Suppressor macrophage (primary cell): ENCODE measurements around the gene TOX3.

Experiments
- DNase-seq, 4 experiments: peaks; one replicate each; pipeline ENCODE4 v3.0.0-alpha.2; 2020 to 2022
- total RNA-seq, 17 experiments: gene quantifications; one replicate each; lab custom pipeline; 2026; ENCODE audit warnings: mixed read lengths in 6 of 17, inconsistent platforms in 3 of 17; lab: John Stamatoyannopoulos, UW

Gene TOX3
- total RNA-seq, result 0 to 2.9 (median 0) reads per million in 17 experiments

GRCh38 chr16:52547004-52547833, at the start of gene TOX3:
Gene TOX3, minus strand, starts transcription at chr16:52547143. Its CDS starts 420 bp downstream, at chr16:52546723.
- DNase-seq, result no peak

- no peak for DNase-seq
These were observed 45.8 kb upstream of the TOX3 start for GRCh38 chr16:52592778-52593177.

- no peak for DNase-seq
These were observed 45.1 kb upstream of the TOX3 start for GRCh38 chr16:52591934-52592592.

GRCh38 chr16:52591471-52591870, 44.5 kb upstream of the TOX3 start:
- DNase-seq, result no peak

GRCh38 chr16:52586159-52586558, 39.2 kb upstream of the TOX3 start:
- no peak for DNase-seq

GRCh38 chr16:52584354-52585320, 37.7 kb upstream of the TOX3 start:
- no peak for DNase-seq

- DNase-seq, result no peak
These were observed 34.6 kb upstream of the TOX3 start for GRCh38 chr16:52581530-52581929.

GRCh38 chr16:52580488-52580887, 33.5 kb upstream of the TOX3 start:
- no peak for DNase-seq

- no peak for DNase-seq
These were observed 32.0 kb upstream of the TOX3 start for GRCh38 chr16:52578829-52579498.

GRCh38 chr16:52578007-52578828, 31.3 kb upstream of the TOX3 start:
- DNase-seq, result no peak

- DNase-seq, result no peak
These were observed 30.3 kb upstream of the TOX3 start for GRCh38 chr16:52577130-52577706.

GRCh38 chr16:52573365-52574299, 26.7 kb upstream of the TOX3 start:
- DNase-seq, result peak in 1 of 4 experiments; percentile 7

GRCh38 chr16:52572656-52573055, 25.7 kb upstream of the TOX3 start:
- DNase-seq, result no peak

- no peak for DNase-seq
These were observed 23.6 kb upstream of the TOX3 start for GRCh38 chr16:52570495-52571091.

- no peak for DNase-seq
These were observed 22.8 kb upstream of the TOX3 start for GRCh38 chr16:52569701-52570100.

- no peak for DNase-seq
These were observed 22.2 kb upstream of the TOX3 start for GRCh38 chr16:52568983-52569690.

- DNase-seq, result no peak
These were observed 21.6 kb upstream of the TOX3 start for GRCh38 chr16:52568495-52568894.

- no peak for DNase-seq
These were observed 20.2 kb upstream of the TOX3 start for GRCh38 chr16:52567193-52567592.
